NCI-H226 (cell line): ENCODE data around the gene NACC2.

Experiments used
- DNase-seq: peaks from one replicate; pipeline ENCODE4 v3.0.0-alpha.2; 2015

Gene NACC2

GRCh38 chr9:136007934-136008692, 87.0 kb downstream of the NACC2 start:
- no peak for DNase-seq

GRCh38 chr9:136007276-136007933, 87.7 kb downstream of the NACC2 start:
- DNase-seq = no peak

GRCh38 chr9:136006169-136006568, 88.9 kb downstream of the NACC2 start:
- DNase-seq = no peak

GRCh38 chr9:136004712-136005111, 90.4 kb downstream of the NACC2 start:
- no peak for DNase-seq

GRCh38 chr9:136004219-136004618, 90.9 kb downstream of the NACC2 start:
- DNase-seq = no peak

- DNase-seq = no peak
Observed at GRCh38 chr9:136003411-136004218, 91.5 kb downstream of the NACC2 start.

- DNase-seq = no peak
Observed at GRCh38 chr9:136002881-136003280, 92.2 kb downstream of the NACC2 start.

- no peak for DNase-seq
Observed at GRCh38 chr9:136002215-136002614, 92.9 kb downstream of the NACC2 start.

GRCh38 chr9:136001231-136001630, 93.9 kb downstream of the NACC2 start:
- DNase-seq = no peak

- DNase-seq = no peak
Observed at GRCh38 chr9:135998410-135999071, 96.5 kb downstream of the NACC2 start.

GRCh38 chr9:135998016-135998380, 97.1 kb downstream of the NACC2 start:
- DNase-seq = no peak

- no peak for DNase-seq
Observed at GRCh38 chr9:135997090-135998015, 97.7 kb downstream of the NACC2 start.

- no peak for DNase-seq
Observed at GRCh38 chr9:135995816-135996215, 99.3 kb downstream of the NACC2 start.

GRCh38 chr9:135994501-135995192, 100.4 kb downstream of the NACC2 start:
- no peak for DNase-seq

GRCh38 chr9:135993765-135994500, 101.2 kb downstream of the NACC2 start:
- no peak for DNase-seq

- no peak for DNase-seq
Observed at GRCh38 chr9:135993409-135993742, 101.7 kb downstream of the NACC2 start.

- peak; percentile 69 for DNase-seq
Observed at GRCh38 chr9:135992486-135993408, 102.3 kb downstream of the NACC2 start.

GRCh38 chr9:135991771-135992170, 103.3 kb downstream of the NACC2 start:
- no peak for DNase-seq
